Colonic mucosa (tissue), 4 donors: ENCODE measurements around the gene APBB1IP. TPM values are rescaled to one million over a fixed set of nuclear protein-coding genes. Genes with fewer than 3 reads are reported as not detected.
"Not testable (repeated sequence)": the region's sequence is repeated elsewhere in the genome, so short reads cannot be mapped to it uniquely, and the experiment has no call there.

Experiments used
- DNase-seq: peaks from one replicate; pipeline ENCODE4 v3.0.0-alpha.2; 2020
- H3K27ac ChIP-seq: fragments of 200-600 bp; one replicate; pipeline ENCODE4 v1.8.0; 2021
- H3K27me3 ChIP-seq: fragments of 200-600 bp; one replicate; pipeline ENCODE4 v1.8.0; 2021
- H3K36me3 ChIP-seq: fragments of 200-600 bp; one replicate; pipeline ENCODE4 v1.8.0; 2021
- H3K4me1 ChIP-seq: fragments of 200-600 bp; one replicate; pipeline ENCODE4 v1.8.0; 2021; ENCODE audit warnings: mild to moderate bottlenecking
- H3K4me3 ChIP-seq: fragments of 200-600 bp; one replicate; pipeline ENCODE4 v1.8.0; 2021
- H3K9ac ChIP-seq, 2 donors: one replicate each; pipeline ENCODE4 v1.7.0; 2013; ENCODE audit warnings: control low read depth in 2 of 2, low read depth in 2 of 2, low read length in 2 of 2
- H3K9me3 ChIP-seq: fragments of 200-600 bp; one replicate; pipeline ENCODE4 v1.8.0; 2021
- intact Hi-C: fragments of 100-400 bp; cut with DNase I; formaldehyde crosslinking; loops from one replicate; pipeline ENCODE4 v1.14.1; 2022
- total RNA-seq, 2 donors: library from RNA; stranded (reverse); fragmentation: NEBNext Ultra II Directional in 1 of 2; extraction: Animal tissue kit (Norgen Biotek cat#: 25700) in 1 of 2; gene quantifications; one replicate each; pipeline ENCODE4 v1.2.1, GENCODE V29; 2021
- TF ChIP-seq, protein P1 (sequence below): fragments of 200-600 bp; IDR thresholded peaks from one replicate; pipeline ENCODE4 v1.8.0; 2022; ENCODE audit warnings: antibody characterized with exemption, mild to moderate bottlenecking
- donor health status: healthy.
- donor health status: DM: no; HTN: no; CAD: no.
- donor health status: DM: no; HTN: no; CAD: no.

Gene APBB1IP
- total RNA-seq, 2 donors from 2014 or later: 2.1 to 2.8 TPM

DNA sequence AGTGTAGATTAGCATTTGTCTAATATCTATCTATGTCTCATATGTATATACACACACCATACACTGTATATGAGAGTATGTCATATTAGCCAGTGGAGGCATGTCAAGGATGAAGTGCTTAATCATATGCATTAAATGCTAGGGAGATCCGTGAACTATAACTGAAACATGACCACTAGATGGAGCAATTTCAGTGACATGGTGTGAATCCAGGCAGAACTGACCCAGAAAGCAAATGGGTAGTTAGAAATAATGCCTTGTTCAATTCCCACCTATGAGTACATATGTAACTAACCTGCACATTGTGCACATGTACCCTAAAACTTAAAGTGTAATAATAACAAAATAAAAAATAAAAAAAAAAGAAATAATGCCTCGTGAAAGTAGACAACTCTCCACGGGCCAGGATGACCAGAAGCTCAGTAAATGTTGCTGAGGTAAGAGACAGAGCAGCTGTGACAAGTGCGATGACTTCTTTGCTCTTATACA, 168.3 kb downstream of the APBB1IP start:
- H3K9ac ChIP-seq, H3K27me3 ChIP-seq, H3K4me3 ChIP-seq, H3K9me3 ChIP-seq, H3K36me3 ChIP-seq, DNase-seq, H3K4me1 ChIP-seq, H3K27ac ChIP-seq: not testable (repeated sequence)
- TF ChIP-seq, protein P1, sequence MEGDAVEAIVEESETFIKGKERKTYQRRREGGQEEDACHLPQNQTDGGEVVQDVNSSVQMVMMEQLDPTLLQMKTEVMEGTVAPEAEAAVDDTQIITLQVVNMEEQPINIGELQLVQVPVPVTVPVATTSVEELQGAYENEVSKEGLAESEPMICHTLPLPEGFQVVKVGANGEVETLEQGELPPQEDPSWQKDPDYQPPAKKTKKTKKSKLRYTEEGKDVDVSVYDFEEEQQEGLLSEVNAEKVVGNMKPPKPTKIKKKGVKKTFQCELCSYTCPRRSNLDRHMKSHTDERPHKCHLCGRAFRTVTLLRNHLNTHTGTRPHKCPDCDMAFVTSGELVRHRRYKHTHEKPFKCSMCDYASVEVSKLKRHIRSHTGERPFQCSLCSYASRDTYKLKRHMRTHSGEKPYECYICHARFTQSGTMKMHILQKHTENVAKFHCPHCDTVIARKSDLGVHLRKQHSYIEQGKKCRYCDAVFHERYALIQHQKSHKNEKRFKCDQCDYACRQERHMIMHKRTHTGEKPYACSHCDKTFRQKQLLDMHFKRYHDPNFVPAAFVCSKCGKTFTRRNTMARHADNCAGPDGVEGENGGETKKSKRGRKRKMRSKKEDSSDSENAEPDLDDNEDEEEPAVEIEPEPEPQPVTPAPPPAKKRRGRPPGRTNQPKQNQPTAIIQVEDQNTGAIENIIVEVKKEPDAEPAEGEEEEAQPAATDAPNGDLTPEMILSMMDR: peak; percentile 42
- intact Hi-C loops: loop anchor here (5.0 kb wide), 1 partner anchor 276 kb away; no protein-coding TSS in a partner anchor

DNA sequence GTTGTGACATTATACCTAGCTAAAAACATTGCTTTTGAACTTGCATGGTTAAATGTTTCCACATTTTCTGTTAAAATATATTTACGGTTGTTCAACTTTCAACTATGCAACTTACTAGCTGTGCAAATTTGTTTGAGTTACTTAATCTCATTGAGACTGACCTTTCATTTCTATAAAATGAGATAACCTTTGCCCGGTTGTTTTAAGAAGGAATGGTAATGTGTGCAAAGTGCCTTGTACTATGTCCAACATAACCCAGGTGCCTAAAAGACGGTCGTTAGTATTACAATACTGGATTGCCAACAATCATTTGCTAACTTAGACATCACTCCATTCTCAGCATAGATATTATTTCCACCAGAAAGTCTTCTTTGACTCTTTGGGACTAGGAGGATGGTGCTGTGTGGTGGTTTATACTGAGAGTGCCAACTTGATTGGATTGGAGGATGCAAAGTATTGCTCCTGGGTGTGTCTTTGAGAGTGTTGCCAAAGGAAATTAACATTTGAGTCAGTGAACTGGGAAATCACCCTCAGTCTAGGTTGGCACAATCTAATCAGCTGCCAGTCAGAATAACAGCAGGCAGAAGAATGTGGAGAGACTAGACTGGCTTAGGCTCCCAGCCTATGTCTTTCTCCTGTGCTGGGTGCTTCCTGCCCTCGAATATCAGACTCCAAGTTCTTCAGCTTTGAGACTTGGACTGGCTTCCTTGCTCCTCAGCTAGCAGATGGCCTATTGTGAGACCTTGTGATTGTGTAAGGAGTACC, 174.2 kb downstream of the APBB1IP start:
- TF ChIP-seq, protein P1: no peak
- intact Hi-C loops: no loop called here
- no peak overlapping the region for H3K4me3 ChIP-seq
- H3K9ac ChIP-seq: no peak overlapping the region
- no peaks in the 10 kb centered on the region for H3K27me3 ChIP-seq
- peak overlapping the region; percentile 52 for H3K27ac ChIP-seq
- no peaks in the 10 kb centered on the region for H3K9me3 ChIP-seq
- H3K36me3 ChIP-seq: no peaks in the 10 kb centered on the region
- no peaks in the 10 kb centered on the region for H3K4me1 ChIP-seq
- peak; percentile 63 for DNase-seq

Other genes with a start within 250 kb of the APBB1IP start
- not detected for gene GAD2, start 221.6 kb upstream of the APBB1IP start, total RNA-seq